NT2/D1 (cell line): Measurements from ENCODE around the gene IMMP2L.

Experiments
- DNase-seq: peaks from one replicate; pipeline ENCODE4 v3.0.0-alpha.2; 2011; ENCODE audit warnings: low read depth, low spot score
- H3K27me3 ChIP-seq: 2 replicates; pipeline ENCODE4 v1.6.0; 2011; ENCODE audit warnings: mild to moderate bottlenecking; ENCODE audit not compliant: insufficient read length, insufficient read depth
- H3K36me3 ChIP-seq: 2 replicates; pipeline ENCODE4 v1.6.1; 2011; ENCODE audit warnings: mild to moderate bottlenecking, low read length, mixed read lengths; ENCODE audit not compliant: insufficient read depth, insufficient read length
- H3K4me1 ChIP-seq: 2 replicates; pipeline ENCODE4 v1.5.1; 2011; ENCODE audit not compliant: insufficient read depth, insufficient read length
- H3K4me3 ChIP-seq: 2 replicates; pipeline ENCODE4 v1.5.1; 2011; ENCODE audit warnings: low read depth; ENCODE audit not compliant: insufficient read length
- H3K9ac ChIP-seq: 2 replicates; pipeline ENCODE4 v1.6.0; 2011; ENCODE audit warnings: low read depth; ENCODE audit not compliant: insufficient read length
- H3K9me3 ChIP-seq: 2 replicates; pipeline ENCODE4 v1.5.1; 2011; ENCODE audit warnings: mild to moderate bottlenecking, low read length; ENCODE audit not compliant: insufficient read depth
- SUZ12 ChIP-seq: IDR thresholded peaks from 2 replicates; pipeline ENCODE4 v1.6.1; 2011; ENCODE audit not compliant: insufficient read length, insufficient read depth; ENCODE audit errors: extremely low read depth
- YY1 ChIP-seq: IDR thresholded peaks from 2 replicates; pipeline ENCODE4 v1.6.1; 2011; ENCODE audit not compliant: insufficient read length, insufficient read depth
- ZNF274 ChIP-seq: IDR thresholded peaks from 2 replicates; pipeline ENCODE4 v1.6.1; 2011; ENCODE audit warnings: mild to moderate bottlenecking, low read depth, low read length

IMMP2L gene

DNA sequence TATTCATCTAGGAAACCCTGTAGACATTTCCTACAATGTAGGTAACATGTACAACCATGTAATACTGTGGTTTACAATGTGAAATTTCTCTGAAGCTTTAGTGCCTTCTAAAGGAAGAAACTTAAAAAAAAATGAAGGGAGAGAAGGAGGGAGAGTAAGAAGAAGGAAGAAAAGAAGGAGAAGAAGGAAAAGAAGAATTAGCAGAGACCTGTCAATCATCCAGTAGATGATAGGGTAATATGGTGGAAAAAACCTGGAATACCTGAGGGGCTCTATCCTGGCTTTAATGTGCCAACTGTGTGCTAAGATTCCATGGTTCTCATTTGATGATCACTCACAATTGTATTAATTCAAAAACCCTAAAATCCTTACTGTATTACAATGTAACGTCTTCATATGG is 474.0 kb downstream of the IMMP2L start:
- Histone ChIP-seq H3K9me3 (no peaks in the 10 kb centered on the region), H3K36me3 (no peaks in the 10 kb centered on the region), H3K4me3 (no peak overlapping the region), H3K9ac (no peak overlapping the region), H3K27me3 (no peaks in the 10 kb centered on the region), H3K4me1 (no peaks in the 10 kb centered on the region)
- no peak for TF ChIP-seq SUZ12
- TF ChIP-seq YY1: no peak
- no peak for TF ChIP-seq ZNF274
- DNase-seq: no peak

DNA sequence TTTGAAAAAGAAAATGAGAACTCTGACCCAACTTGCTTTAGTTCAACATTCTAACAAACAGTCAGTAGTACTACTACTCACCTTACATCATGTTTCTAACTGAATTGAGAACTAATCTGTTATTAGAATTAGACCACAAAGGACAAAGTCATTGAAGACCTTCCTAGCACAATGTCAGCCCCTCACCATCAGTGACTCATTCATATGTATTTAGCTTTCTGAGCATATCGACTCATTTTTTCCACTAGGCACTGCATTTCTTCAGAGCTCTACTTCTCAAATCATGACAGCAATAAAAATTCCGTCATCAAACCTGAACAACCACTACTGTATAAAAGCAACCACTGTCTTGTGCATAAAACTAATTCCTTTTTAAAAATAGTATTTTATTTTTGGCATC is 475.8 kb downstream of the IMMP2L start:
- no peak for TF ChIP-seq YY1
- H3K36me3 ChIP-seq: no peaks in the 10 kb centered on the region
- H3K4me3 ChIP-seq: no peak overlapping the region
- H3K9me3 ChIP-seq: no peaks in the 10 kb centered on the region
- no peaks in the 10 kb centered on the region for H3K27me3 ChIP-seq
- no peak overlapping the region for H3K9ac ChIP-seq
- DNase-seq: no peak
- no peaks in the 10 kb centered on the region for H3K4me1 ChIP-seq

DNA sequence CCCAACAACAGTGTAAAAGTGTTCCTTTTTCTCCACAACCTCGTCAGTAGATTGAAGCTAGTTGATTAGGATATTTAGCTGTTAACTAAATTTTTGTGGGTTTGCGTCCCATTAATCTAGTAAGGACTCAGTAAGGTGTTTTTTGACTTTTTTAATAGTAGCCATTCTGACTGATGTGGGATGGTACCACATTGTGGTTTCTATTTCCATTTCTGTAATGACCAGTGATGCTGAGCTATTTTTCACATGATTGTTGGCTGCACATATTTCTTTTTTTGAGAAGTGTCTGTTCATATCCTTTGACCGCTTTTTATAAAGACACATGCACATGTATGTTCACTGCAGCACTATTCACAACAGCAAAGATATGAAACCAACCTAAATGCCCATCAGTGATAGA is 476.9 kb downstream of the IMMP2L start:
- Histone ChIP-seq H3K36me3 (no peaks in the 10 kb centered on the region), H3K9me3 (no peaks in the 10 kb centered on the region), H3K4me1 (no peaks in the 10 kb centered on the region), H3K27me3 (no peaks in the 10 kb centered on the region), H3K4me3 (no peak overlapping the region), H3K9ac (no peak overlapping the region)
- DNase-seq: no peak
- TF ChIP-seq YY1: no peak
- no peak for TF ChIP-seq ZNF274
- no peak for TF ChIP-seq SUZ12

- H3K4me1 ChIP-seq: no peaks in the 10 kb centered on the region
- no peak overlapping the region for H3K4me3 ChIP-seq
- DNase-seq: no peak
- no peaks in the 10 kb centered on the region for H3K27me3 ChIP-seq
- H3K36me3 ChIP-seq: no peaks in the 10 kb centered on the region
- TF ChIP-seq YY1 (no peak), ZNF274 (no peak), SUZ12 (no peak)
- no peak overlapping the region for H3K9ac ChIP-seq
- no peaks in the 10 kb centered on the region for H3K9me3 ChIP-seq
Observed at GRCh38 chr7:111083413-111083812, 478.9 kb downstream of the IMMP2L start.

DNA sequence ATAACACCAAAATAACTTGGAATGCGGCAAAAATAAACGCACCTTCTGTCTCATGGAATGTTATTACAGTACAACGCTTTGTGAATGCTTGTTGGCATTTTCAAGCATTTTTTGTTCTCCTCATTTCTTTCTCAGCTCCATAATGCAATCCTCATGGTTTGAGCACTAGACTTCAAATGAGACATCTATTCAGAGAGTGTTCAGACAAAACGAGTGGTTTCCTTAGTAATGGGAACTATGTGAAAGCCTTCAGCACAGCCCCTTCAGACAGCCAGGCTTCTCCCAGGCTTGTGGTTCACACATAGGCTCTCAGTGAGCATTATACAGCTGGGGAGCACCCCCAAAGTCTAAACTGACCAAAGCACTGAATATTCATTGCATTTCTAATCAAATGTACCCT is 479.9 kb downstream of the IMMP2L start:
- no peaks in the 10 kb centered on the region for H3K4me1 ChIP-seq
- no peak for TF ChIP-seq SUZ12
- TF ChIP-seq ZNF274: no peak
- TF ChIP-seq YY1: no peak
- H3K9me3 ChIP-seq: no peaks in the 10 kb centered on the region
- no peaks in the 10 kb centered on the region for H3K27me3 ChIP-seq
- H3K36me3 ChIP-seq: no peaks in the 10 kb centered on the region
- DNase-seq: no peak
- H3K9ac ChIP-seq: no peak overlapping the region
- no peak overlapping the region for H3K4me3 ChIP-seq

- no peak overlapping the region for H3K9ac ChIP-seq
- no peak for DNase-seq
- H3K36me3 ChIP-seq: no peaks in the 10 kb centered on the region
- H3K27me3 ChIP-seq: no peaks in the 10 kb centered on the region
- H3K4me1 ChIP-seq: no peaks in the 10 kb centered on the region
- no peaks in the 10 kb centered on the region for H3K9me3 ChIP-seq
- TF ChIP-seq YY1: no peak
- no peak for TF ChIP-seq SUZ12
- no peak for TF ChIP-seq ZNF274
- no peak overlapping the region for H3K4me3 ChIP-seq
Observed at GRCh38 chr7:111081546-111082267, 480.6 kb downstream of the IMMP2L start.

GRCh38 chr7:111080495-111081105 is 481.7 kb downstream of the IMMP2L start:
- DNase-seq: no peak
- H3K36me3 ChIP-seq: no peaks in the 10 kb centered on the region
- H3K9ac ChIP-seq: no peak overlapping the region
- no peaks in the 10 kb centered on the region for H3K4me1 ChIP-seq
- H3K9me3 ChIP-seq: no peaks in the 10 kb centered on the region
- H3K4me3 ChIP-seq: no peak overlapping the region
- H3K27me3 ChIP-seq: no peaks in the 10 kb centered on the region
- no peak for TF ChIP-seq SUZ12
- no peak for TF ChIP-seq YY1

- no peak for TF ChIP-seq ZNF274
- TF ChIP-seq SUZ12: no peak
- no peak for TF ChIP-seq YY1
- Histone ChIP-seq H3K4me1 (no peaks in the 10 kb centered on the region), H3K27me3 (no peaks in the 10 kb centered on the region), H3K36me3 (no peaks in the 10 kb centered on the region), H3K4me3 (no peak overlapping the region), H3K9ac (no peak overlapping the region), H3K9me3 (no peaks in the 10 kb centered on the region)
- DNase-seq: no peak
Observed at GRCh38 chr7:111077001-111077400, 485.3 kb downstream of the IMMP2L start.
